K562 (cell line): Measurements from ENCODE around the gene RECQL5. TPM values are rescaled to one million over a fixed set of nuclear protein-coding genes. Genes with fewer than 3 reads are reported as not detected.

Experiments
- AFF1 ChIP-seq, 2 experiments: fragments of 450-650 bp; IDR thresholded peaks; 2 replicates each; pipeline ENCODE4 v1.6.1; 2018; ENCODE audit warnings: mild to moderate bottlenecking in 2 of 2, low read depth in 1 of 2; ENCODE audit not compliant: partially characterized antibody in 2 of 2
- CHAMP1 ChIP-seq: fragments of 450-650 bp; IDR thresholded peaks from 2 replicates; pipeline ENCODE4 v1.6.1; 2016; ENCODE audit warnings: mild to moderate bottlenecking
- MAX ChIP-seq: sonication (generic); formaldehyde crosslinking; IDR thresholded peaks from 2 replicates; pipeline ENCODE4 v1.9.0; 2022; ENCODE audit warnings: mild to moderate bottlenecking, missing genetic modification reagents
- OTX1 ChIP-seq: fragments of 450-650 bp; formaldehyde crosslinking; IDR thresholded peaks from 2 replicates; pipeline ENCODE4 v1.4.0; 2022; ENCODE audit warnings: mild to moderate bottlenecking
- polyA plus RNA-seq, 8 experiments: library from polyadenylated mRNA; depleted of rRNA in 4 of 8; stranded (reverse) in 5 of 8; unstranded in 3 of 8; fragments of >200 nt; fragmentation: Nextera tagmentation in 2 of 8; fragmentation: Illumina TruSeq in 1 of 8; extraction: Ambion mirVana in 2 of 8; extraction: Trizol in 1 of 8; gene quantifications; 2 replicates each; pipeline versions ENCODE4 v1.2.1 to v1.2.3, GENCODE V29; 2011 to 2014; ENCODE audit warnings: inconsistent platforms in 1 of 8, missing spikeins in 1 of 8
- total RNA-seq, 7 experiments: library from RNA; depleted of rRNA in 6 of 7; stranded (reverse); fragments of >200 nt in 6 of 7; fragmentation: Illumina TruSeq in 2 of 7; extraction: Trizol in 2 of 7; gene quantifications; 2 replicates each; pipeline versions ENCODE4 v1.2.1 to v1.2.3, GENCODE V29; 2011 to 2021; ENCODE audit warnings: low replicate concordance in 1 of 7

The RECQL5 gene
- total and polyA plus RNA-seq, 9 of the 15 experiments (the other 6 are each of a cell fraction or from before 2014, with no cell fraction given), result 4.1 to 34.8 (median 16.4) TPM

- TF ChIP-seq AFF1 (IDR thresholded peaks at IDR 0.05; ENCODE audit: low read depth in 1 of 2, partially characterized antibody in 2 of 2) (no peak), MAX (CRISPR knock-in tag) (no peak), OTX1 (CRISPR knock-in tag) (no peak), CHAMP1 (no peak)
Measured at GRCh38 chr17:75612906-75613626, 53.9 kb downstream of the RECQL5 start (continued).
